WTC11 (cell line): Measurements from ENCODE around the gene ARX. TPM values are rescaled to one million over a fixed set of nuclear protein-coding genes. Genes with fewer than 3 reads are reported as not detected.

ENCODE experiments used
- ATAC-seq: fragments of 200-7000 bp; cut with Tn5 transposase; 2 replicates; pipeline ENCODE4 v1.10.0; 2021; ENCODE audit warnings: mild to moderate bottlenecking, moderate library complexity
- CTCF ChIA-PET: fragments of 300-600 bp; sonication (Branson Sonifier 250); formaldehyde crosslinking; loops from one replicate; lab custom pipeline; 2021; ENCODE audit warnings: antibody characterized with exemption; lab: Charles Lee
- POLR2A ChIA-PET: fragments of 350-600 bp; sonication (Branson Sonifier 250); formaldehyde crosslinking; loops from one replicate; lab custom pipeline; 2021; ENCODE audit warnings: antibody characterized with exemption; lab: Charles Lee
- DNase-seq: peaks from one replicate; pipeline ENCODE4 v3.0.0; 2021; ENCODE audit warnings: low spot score
- H3K27ac Mint-ChIP-seq: 2 replicates; pipeline ENCODE4 v1.8.0; 2021; ENCODE audit warnings: mixed read lengths
- H3K27me3 Mint-ChIP-seq: 2 replicates; pipeline ENCODE4 v1.8.0; 2021; ENCODE audit warnings: low read depth, mild to moderate bottlenecking, moderate library complexity, mixed read lengths
- H3K36me3 Mint-ChIP-seq: 2 replicates; pipeline ENCODE4 v1.8.0; 2021; ENCODE audit warnings: mixed read lengths
- H3K4me1 Mint-ChIP-seq: 2 replicates; pipeline ENCODE4 v1.8.0; 2022; ENCODE audit warnings: mixed read lengths
- H3K4me3 Mint-ChIP-seq: 2 replicates; pipeline ENCODE4 v1.8.0; 2021; ENCODE audit warnings: mild to moderate bottlenecking, moderate library complexity, mixed read lengths
- H3K9me3 Mint-ChIP-seq: 2 replicates; pipeline ENCODE4 v1.8.0; 2021; ENCODE audit warnings: mixed read lengths
- FOXP1 ChIP-seq: sonication (generic); formaldehyde crosslinking; IDR thresholded peaks from 2 replicates; pipeline ENCODE4 v1.8.0; 2022; ENCODE audit warnings: missing genetic modification reagents, mild to moderate bottlenecking, moderate library complexity, borderline replicate concordance
- KAT7 ChIP-seq: sonication (generic); formaldehyde crosslinking; IDR thresholded peaks from 2 replicates; pipeline ENCODE4 v1.8.1; 2023; ENCODE audit warnings: missing genetic modification reagents, mild to moderate bottlenecking, borderline replicate concordance
- NR1H2 ChIP-seq: sonication (generic); formaldehyde crosslinking; IDR thresholded peaks from 2 replicates; pipeline ENCODE4 v1.9.0; 2021; ENCODE audit warnings: mild to moderate bottlenecking, moderate library complexity, missing genetic modification reagents
- NR3C1 ChIP-seq: sonication (generic); formaldehyde crosslinking; conservative IDR thresholded peaks from 2 replicates; pipeline ENCODE4 v1.8.1; 2023; ENCODE audit warnings: low read depth, mild to moderate bottlenecking, missing genetic modification reagents
- PRRX2 ChIP-seq: fragments of 250-450 bp; sonication (Bioruptor Pico); IDR thresholded peaks from 2 replicates; pipeline ENCODE4 v1.8.0; 2021; ENCODE audit warnings: mild to moderate bottlenecking
- SMAD4 ChIP-seq: sonication (generic); formaldehyde crosslinking; IDR thresholded peaks from 2 replicates; pipeline ENCODE4 v1.8.0; 2022; ENCODE audit warnings: mild to moderate bottlenecking, missing genetic modification reagents
- SP1 ChIP-seq: sonication (generic); formaldehyde crosslinking; conservative IDR thresholded peaks from 2 replicates; pipeline ENCODE4 v1.8.1; 2022; ENCODE audit warnings: missing genetic modification reagents
- ZBTB21 ChIP-seq: sonication (generic); formaldehyde crosslinking; IDR thresholded peaks from 2 replicates; pipeline ENCODE4 v1.8.1; 2023; ENCODE audit warnings: mild to moderate bottlenecking, missing genetic modification reagents, borderline replicate concordance
- ZNF138 ChIP-seq: sonication (generic); formaldehyde crosslinking; conservative IDR thresholded peaks from 2 replicates; pipeline ENCODE4 v1.8.1; 2022; ENCODE audit warnings: mild to moderate bottlenecking, moderate library complexity, missing genetic modification reagents
- ZNF263 ChIP-seq: sonication (generic); formaldehyde crosslinking; IDR thresholded peaks from 2 replicates; pipeline ENCODE4 v1.8.1; 2022; ENCODE audit warnings: low read depth, mild to moderate bottlenecking, moderate library complexity, missing genetic modification reagents
- total RNA-seq: library from RNA; stranded (reverse); gene quantifications from 3 replicates; pipeline ENCODE4 v1.2.3, GENCODE V29; 2021
- TF ChIP-seq, protein P1 (sequence below): sonication (generic); formaldehyde crosslinking; IDR thresholded peaks from 2 replicates; pipeline ENCODE4 v1.8.0; 2022; ENCODE audit warnings: mild to moderate bottlenecking, missing genetic modification reagents
- TF ChIP-seq, protein P2 (sequence below): fragments of 250-450 bp; sonication (Bioruptor Pico); IDR thresholded peaks from 2 replicates; pipeline ENCODE4 v1.8.0; 2021; ENCODE audit warnings: mild to moderate bottlenecking
- TF ChIP-seq, protein P3 (sequence below): sonication (generic); formaldehyde crosslinking; IDR thresholded peaks from 2 replicates; pipeline ENCODE4 v1.8.1; 2022; ENCODE audit warnings: low read depth, missing genetic modification reagents, borderline replicate concordance
- TF ChIP-seq, protein P4 (sequence below): fragments of 200-600 bp; IDR thresholded peaks from 2 replicates; pipeline ENCODE4 v1.8.0; 2022; ENCODE audit warnings: antibody characterized with exemption
- TF ChIP-seq, protein P5 (sequence below): sonication (generic); formaldehyde crosslinking; IDR thresholded peaks from 2 replicates; pipeline ENCODE4 v1.8.1; 2022; ENCODE audit warnings: missing genetic modification reagents, borderline replicate concordance
- TF ChIP-seq, protein P6 (sequence below): fragments of 250-450 bp; sonication (Bioruptor Pico); conservative IDR thresholded peaks from 2 replicates; pipeline ENCODE4 v1.9.0; 2021; ENCODE audit warnings: mild to moderate bottlenecking
- TF ChIP-seq, protein P7 (sequence below): fragments of 250-450 bp; sonication (Bioruptor Pico); IDR thresholded peaks from 2 replicates; pipeline ENCODE4 v2.1.2; 2022; ENCODE audit warnings: mild to moderate bottlenecking, moderate library complexity

Gene ARX
- total RNA-seq, 1 experiment from 2014 or later = not detected

DNA sequence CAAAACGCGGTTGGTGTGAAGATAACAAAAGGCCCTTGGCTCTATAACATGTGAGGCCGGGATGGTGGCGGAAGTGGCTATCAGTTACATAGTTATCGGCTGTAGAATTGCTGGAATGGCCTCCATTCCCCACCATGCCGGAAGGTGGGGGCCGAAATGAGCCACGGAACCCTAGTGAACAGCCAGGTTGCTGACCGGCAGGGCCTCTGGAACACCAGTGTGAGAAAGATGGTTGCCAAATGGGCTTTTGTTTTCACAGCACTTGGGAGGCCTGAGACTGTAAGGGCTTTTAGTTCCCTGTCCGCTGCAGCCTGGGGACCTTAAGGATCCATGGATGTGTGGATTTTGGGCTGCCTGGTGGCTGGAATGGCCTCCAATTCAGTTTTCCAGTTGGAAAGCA is 23.3 kb upstream of the ARX start:
- DNase-seq = no peak

More for the DNA sequence above, 23.3 kb upstream of the ARX start:
- Mint-ChIP-seq H3K36me3 (no peaks in the 10 kb centered on the region), H3K27ac (no peak overlapping the region), H3K9me3 (peaks cover 4% of the 10 kb centered on the region; the same call in 1 of the 2 replicates), H3K4me1 (peaks cover 3% of the 10 kb centered on the region; the same call in 1 of the 2 replicates), H3K27me3 (no peaks in the 10 kb centered on the region), H3K4me3 (no peak overlapping the region)
- ChIA-PET CTCF (interaction anchor here (1.3 kb wide), 1 partner anchor 105 kb away, joined by 9 read pairs; no protein-coding TSS in a partner anchor), POLR2A (no interaction called here)
- TF ChIP-seq FOXP1 (CRISPR knock-in tag) = no peak
- TF ChIP-seq, protein P1, sequence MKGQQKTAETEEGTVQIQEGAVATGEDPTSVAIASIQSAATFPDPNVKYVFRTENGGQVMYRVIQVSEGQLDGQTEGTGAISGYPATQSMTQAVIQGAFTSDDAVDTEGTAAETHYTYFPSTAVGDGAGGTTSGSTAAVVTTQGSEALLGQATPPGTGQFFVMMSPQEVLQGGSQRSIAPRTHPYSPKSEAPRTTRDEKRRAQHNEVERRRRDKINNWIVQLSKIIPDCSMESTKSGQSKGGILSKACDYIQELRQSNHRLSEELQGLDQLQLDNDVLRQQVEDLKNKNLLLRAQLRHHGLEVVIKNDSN (CRISPR knock-in tag) = no peak
- TF ChIP-seq, protein P2, sequence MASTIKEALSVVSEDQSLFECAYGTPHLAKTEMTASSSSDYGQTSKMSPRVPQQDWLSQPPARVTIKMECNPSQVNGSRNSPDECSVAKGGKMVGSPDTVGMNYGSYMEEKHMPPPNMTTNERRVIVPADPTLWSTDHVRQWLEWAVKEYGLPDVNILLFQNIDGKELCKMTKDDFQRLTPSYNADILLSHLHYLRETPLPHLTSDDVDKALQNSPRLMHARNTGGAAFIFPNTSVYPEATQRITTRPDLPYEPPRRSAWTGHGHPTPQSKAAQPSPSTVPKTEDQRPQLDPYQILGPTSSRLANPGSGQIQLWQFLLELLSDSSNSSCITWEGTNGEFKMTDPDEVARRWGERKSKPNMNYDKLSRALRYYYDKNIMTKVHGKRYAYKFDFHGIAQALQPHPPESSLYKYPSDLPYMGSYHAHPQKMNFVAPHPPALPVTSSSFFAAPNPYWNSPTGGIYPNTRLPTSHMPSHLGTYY (CRISPR knock-in tag) = no peak
- TF ChIP-seq, protein P3, sequence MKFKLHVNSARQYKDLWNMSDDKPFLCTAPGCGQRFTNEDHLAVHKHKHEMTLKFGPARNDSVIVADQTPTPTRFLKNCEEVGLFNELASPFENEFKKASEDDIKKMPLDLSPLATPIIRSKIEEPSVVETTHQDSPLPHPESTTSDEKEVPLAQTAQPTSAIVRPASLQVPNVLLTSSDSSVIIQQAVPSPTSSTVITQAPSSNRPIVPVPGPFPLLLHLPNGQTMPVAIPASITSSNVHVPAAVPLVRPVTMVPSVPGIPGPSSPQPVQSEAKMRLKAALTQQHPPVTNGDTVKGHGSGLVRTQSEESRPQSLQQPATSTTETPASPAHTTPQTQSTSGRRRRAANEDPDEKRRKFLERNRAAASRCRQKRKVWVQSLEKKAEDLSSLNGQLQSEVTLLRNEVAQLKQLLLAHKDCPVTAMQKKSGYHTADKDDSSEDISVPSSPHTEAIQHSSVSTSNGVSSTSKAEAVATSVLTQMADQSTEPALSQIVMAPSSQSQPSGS (CRISPR knock-in tag) = no peak
- no peak for TF ChIP-seq SMAD4
- TF ChIP-seq KAT7 = no peak
- TF ChIP-seq NR3C1 (CRISPR knock-in tag) = no peak
- no peak for TF ChIP-seq ZNF138 (CRISPR knock-in tag)
- TF ChIP-seq PRRX2 = no peak
- TF ChIP-seq ZNF263 (CRISPR knock-in tag) = no peak
- TF ChIP-seq NR1H2 (CRISPR knock-in tag) = no peak
- TF ChIP-seq SP1 (CRISPR knock-in tag) = no peak
- no peak for TF ChIP-seq ZBTB21 (CRISPR knock-in tag)
- TF ChIP-seq, protein P4, sequence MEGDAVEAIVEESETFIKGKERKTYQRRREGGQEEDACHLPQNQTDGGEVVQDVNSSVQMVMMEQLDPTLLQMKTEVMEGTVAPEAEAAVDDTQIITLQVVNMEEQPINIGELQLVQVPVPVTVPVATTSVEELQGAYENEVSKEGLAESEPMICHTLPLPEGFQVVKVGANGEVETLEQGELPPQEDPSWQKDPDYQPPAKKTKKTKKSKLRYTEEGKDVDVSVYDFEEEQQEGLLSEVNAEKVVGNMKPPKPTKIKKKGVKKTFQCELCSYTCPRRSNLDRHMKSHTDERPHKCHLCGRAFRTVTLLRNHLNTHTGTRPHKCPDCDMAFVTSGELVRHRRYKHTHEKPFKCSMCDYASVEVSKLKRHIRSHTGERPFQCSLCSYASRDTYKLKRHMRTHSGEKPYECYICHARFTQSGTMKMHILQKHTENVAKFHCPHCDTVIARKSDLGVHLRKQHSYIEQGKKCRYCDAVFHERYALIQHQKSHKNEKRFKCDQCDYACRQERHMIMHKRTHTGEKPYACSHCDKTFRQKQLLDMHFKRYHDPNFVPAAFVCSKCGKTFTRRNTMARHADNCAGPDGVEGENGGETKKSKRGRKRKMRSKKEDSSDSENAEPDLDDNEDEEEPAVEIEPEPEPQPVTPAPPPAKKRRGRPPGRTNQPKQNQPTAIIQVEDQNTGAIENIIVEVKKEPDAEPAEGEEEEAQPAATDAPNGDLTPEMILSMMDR = no peak
- TF ChIP-seq, protein P5, sequence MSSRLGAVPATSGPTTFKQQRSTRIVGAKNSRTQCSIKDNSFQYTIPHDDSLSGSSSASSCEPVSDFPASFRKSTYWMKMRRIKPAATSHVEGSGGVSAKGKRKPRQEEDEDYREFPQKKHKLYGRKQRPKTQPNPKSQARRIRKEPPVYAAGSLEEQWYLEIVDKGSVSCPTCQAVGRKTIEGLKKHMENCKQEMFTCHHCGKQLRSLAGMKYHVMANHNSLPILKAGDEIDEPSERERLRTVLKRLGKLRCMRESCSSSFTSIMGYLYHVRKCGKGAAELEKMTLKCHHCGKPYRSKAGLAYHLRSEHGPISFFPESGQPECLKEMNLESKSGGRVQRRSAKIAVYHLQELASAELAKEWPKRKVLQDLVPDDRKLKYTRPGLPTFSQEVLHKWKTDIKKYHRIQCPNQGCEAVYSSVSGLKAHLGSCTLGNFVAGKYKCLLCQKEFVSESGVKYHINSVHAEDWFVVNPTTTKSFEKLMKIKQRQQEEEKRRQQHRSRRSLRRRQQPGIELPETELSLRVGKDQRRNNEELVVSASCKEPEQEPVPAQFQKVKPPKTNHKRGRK = no peak
- TF ChIP-seq, protein P6, sequence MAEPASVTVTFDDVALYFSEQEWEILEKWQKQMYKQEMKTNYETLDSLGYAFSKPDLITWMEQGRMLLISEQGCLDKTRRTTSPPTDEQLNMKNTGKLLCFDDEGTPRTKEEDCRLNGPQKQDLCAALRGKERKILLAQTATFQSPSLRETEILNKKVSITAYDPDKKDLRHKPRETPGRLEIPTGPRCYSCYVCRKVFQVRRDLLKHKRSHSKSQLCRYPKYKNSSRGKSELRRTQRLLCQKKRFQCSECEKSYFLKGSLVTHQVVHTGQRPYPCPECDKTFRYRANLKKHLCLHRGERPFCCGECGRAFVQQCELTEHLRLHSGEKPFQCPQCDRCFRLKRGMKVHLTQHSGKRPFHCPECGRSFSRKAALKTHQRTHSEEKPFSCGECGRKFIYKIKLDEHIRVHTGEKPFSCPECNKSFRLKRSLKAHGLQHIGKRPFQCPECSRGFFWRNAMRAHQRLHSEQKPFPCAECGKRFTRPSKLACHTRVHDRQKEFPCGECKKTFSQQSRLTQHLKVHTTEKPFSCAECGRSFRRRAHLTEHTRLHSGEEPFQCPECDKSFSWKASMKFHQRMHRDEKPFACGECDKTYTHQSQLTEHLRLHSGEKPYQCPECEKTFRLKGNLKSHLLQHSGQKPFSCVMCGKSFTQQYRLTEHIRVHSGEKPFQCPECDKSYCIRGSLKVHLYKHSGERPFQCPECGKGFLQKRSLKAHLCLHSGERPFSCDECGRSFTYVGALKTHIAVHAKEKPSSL (CRISPR knock-in tag) = no peak
- TF ChIP-seq, protein P7, sequence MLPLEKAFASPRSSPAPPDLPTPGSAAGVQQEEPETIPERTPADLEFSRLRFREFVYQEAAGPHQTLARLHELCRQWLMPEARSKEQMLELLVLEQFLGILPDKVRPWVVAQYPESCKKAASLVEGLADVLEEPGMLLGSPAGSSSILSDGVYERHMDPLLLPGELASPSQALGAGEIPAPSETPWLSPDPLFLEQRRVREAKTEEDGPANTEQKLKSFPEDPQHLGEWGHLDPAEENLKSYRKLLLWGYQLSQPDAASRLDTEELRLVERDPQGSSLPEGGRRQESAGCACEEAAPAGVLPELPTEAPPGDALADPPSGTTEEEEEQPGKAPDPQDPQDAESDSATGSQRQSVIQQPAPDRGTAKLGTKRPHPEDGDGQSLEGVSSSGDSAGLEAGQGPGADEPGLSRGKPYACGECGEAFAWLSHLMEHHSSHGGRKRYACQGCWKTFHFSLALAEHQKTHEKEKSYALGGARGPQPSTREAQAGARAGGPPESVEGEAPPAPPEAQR (CRISPR knock-in tag) = no peak
- no peak for ATAC-seq
